GM12872 (cell line): ENCODE measurements around the gene PPP4R1.

Experiments
- CTCF ChIP-seq: IDR thresholded peaks from 3 replicates; pipeline ENCODE4 v1.5.1; 2011; ENCODE audit warnings: low read depth, mild to moderate bottlenecking, low read length, moderate library complexity; ENCODE audit not compliant: insufficient read depth

Gene PPP4R1

DNA sequence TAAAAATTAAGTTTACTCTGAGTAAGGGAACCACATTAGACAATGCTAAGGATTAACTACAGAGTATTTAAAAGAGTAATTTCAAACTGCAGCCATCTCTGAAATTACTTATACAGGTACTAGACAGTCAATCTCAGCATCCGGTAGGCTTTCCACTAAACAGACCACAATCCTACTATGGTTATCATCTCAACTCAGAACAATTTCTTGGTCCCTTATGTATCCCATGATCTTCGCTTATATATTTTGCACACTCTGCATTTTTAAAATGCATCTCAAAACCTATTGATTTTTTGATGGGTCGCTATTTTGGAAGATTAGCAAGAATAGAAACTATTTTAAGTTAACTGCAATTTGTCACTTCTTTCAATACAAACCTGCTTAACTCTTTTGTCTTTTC, 1.4 kb downstream of the PPP4R1 start:
- no peak for TF ChIP-seq CTCF

DNA sequence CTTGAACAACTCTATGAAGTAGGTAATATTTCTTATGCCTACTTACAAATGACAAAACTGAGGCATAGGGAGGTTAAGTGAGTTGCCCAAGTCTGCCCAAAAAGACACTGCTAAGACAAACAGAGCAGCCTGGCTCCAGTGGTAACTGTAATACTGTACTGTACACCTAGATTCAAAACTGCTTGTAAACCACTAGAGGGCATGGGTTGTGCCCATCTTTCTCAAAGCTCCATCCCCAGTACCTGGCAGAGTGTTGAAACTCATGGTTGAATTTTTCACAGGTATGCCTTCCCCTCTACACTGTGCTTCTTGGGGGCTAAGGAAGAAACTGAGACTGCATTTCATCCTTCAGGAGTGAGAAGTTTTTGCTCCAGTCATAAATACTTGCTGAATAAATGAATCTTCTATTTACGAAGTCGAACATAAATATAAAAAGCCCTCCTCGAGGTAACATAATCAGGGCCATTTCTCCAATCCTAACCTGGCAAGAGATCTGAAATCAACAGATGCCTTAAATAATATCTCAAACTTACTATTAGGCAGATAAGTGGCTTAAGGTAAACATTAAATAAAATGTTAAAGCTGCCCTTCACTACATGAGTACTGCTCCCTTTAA, 2.0 kb downstream of the PPP4R1 start:
- peak; percentile 85 for TF ChIP-seq CTCF

GRCh38 chr18:9609190-9609589, 5.2 kb downstream of the PPP4R1 start:
- TF ChIP-seq CTCF = no peak

DNA sequence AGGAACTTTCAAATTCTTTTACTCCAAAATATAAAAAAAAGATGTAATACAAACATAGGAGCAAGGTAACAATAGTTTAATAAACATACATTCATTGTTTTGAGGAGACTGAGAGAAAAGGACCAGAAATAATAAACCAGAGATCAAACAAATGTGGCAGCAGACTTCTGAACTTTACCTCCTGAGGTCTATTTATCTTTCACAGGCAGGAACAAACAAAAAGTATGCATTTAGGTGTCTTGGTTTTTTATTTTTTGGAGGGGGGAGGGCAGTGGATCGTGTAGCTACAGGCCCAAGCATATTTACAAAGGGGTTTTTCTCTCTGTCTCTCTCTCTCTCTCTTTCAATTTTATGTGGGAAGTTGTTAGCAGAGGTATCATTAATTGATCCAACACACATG, 5.6 kb downstream of the PPP4R1 start:
- TF ChIP-seq CTCF = no peak

- no peak for TF ChIP-seq CTCF
Observed at GRCh38 chr18:9608298-9608697, 6.1 kb downstream of the PPP4R1 start.

GRCh38 chr18:9606039-9606438, 8.3 kb downstream of the PPP4R1 start:
- no peak for TF ChIP-seq CTCF

GRCh38 chr18:9604348-9604747, 10.0 kb downstream of the PPP4R1 start:
- TF ChIP-seq CTCF = no peak
